ENCODE data around the gene C6orf118. TPM values are rescaled to one million over a fixed set of nuclear protein-coding genes. Genes with fewer than 3 reads are reported as not detected.

C6orf118 gene
- not detected in 2 replicates for total RNA-seq (2013; cell fraction: nucleolus; rRNA removed)
- total RNA-seq (2014; rRNA removed) (not detected in 2 replicates), total RNA-seq (2014; rRNA removed; fragmentation: Illumina TruSeq; extraction: Trizol) (not detected in 2 replicates), total RNA-seq (2021) (not detected in 2 replicates), polyA plus RNA-seq (2011; rRNA removed) (not detected in 2 replicates), polyA plus RNA-seq (2014; fragmentation: Illumina TruSeq; extraction: Trizol) (not detected in 2 replicates), polyA plus RNA-seq (2014; fragmentation: Nextera tagmentation; extraction: Ambion mirVana) (not detected), polyA plus RNA-seq (2014; rRNA removed) (not detected in 2 replicates), polyA plus RNA-seq (2016; fragmentation: Nextera tagmentation; extraction: Ambion mirVana) (not detected), polyA minus RNA-seq (2011; rRNA and poly(A)+ RNA removed) (not detected in 2 replicates), Bru-seq, nascent RNA (percentile 6 among the genes with signal in this experiment), BruChase-seq, experiment 1, labeled RNA remaining after a 6-hour chase (percentile 12 among the genes with signal in this experiment), BruChase-seq, experiment 2, labeled RNA remaining after a 2-hour chase (percentile 19 among the genes with signal in this experiment)
- not detected for polyA plus RNA-seq (2011; ENCODE audit: low read depth)
- polyA plus RNA-seq (2011; cell fraction: cytosol; rRNA removed) = 0.03 TPM in 1 of 2 replicates, not detected in the other
- polyA plus RNA-seq (2011; cell fraction: nucleus; rRNA removed) = not detected in 2 replicates
- polyA plus RNA-seq (2012) = not detected in 2 replicates
- not detected in 2 replicates for polyA minus RNA-seq (2011; cell fraction: cytosol; rRNA and poly(A)+ RNA removed)
- not detected in 2 replicates for polyA minus RNA-seq (2011; cell fraction: nucleus; rRNA and poly(A)+ RNA removed)
- long read RNA-seq, experiment 1 = 0 reads
- long read RNA-seq, experiment 2 = 0 reads

GRCh38 chr6:165308926-165309731 lies at the start of gene C6orf118:
Gene C6orf118 (minus strand): TSS chr6:165309605. CDS start chr6:165309586, 19 bp downstream.
- H3K9me3 ChIP-seq (replicated peaks; ENCODE audit: control insufficient read depth, insufficient read depth, low read length) = no peaks in the 10 kb centered on the region
- H3K27ac ChIP-seq (ENCODE audit: control insufficient read depth, insufficient read depth) = no peak within 1 kb of the TSS
- in situ Hi-C loops (cut with MboI) (no loop called here), intact Hi-C loops (cut with micrococcal nuclease; ENCODE audit: unreplicated experiment) (no loop called here)
- DNase-seq (ENCODE audit: low read depth, low spot score) (no peak), ATAC-seq (no peak), FAIRE-seq (no peak)
- no peaks in the 10 kb centered on the region for H3K4me1 ChIP-seq (ENCODE audit: control insufficient read depth, insufficient read depth, low read length)
- SMC1A ChIA-PET (ENCODE audit: uncharacterized antibody, unreplicated experiment) = no interaction called here
- H4K20me1 ChIP-seq (ENCODE audit: control insufficient read depth, insufficient read depth) = no peaks in the 10 kb centered on the region
- H3K9ac ChIP-seq (ENCODE audit: control insufficient read depth, insufficient read depth, low read length) = no peak within 1 kb of the TSS
- no peaks in the 10 kb centered on the region for H3K36me3 ChIP-seq (ENCODE audit: control insufficient read depth in 2 of 2, insufficient read depth in 2 of 2, low read length in 1 of 2)
- no peak within 1 kb of the TSS for H2AFZ ChIP-seq (ENCODE audit: control insufficient read depth, low read depth, low read length)
- POLR2A ChIA-PET = no interaction called here
- H3K27me3 ChIP-seq (replicated peaks in 1 of 2; ENCODE audit: control insufficient read depth in 2 of 2, insufficient read depth in 2 of 2, low read length in 1 of 2) = no peaks in the 10 kb centered on the region
- no TSS peak for BruUV-seq (replicated peaks)
- 34% methylated on average over 29 of the region's 35 CpGs for WGBS (ENCODE audit: insufficient coverage, insufficient replicate concordance, low lambda C conversion rate, missing lambda C conversion rate)
- no peak within 1 kb of the TSS for H3K4me2 ChIP-seq (ENCODE audit: control insufficient read depth, insufficient read depth)
- H3K79me2 ChIP-seq (ENCODE audit: control insufficient read depth, insufficient read depth, low read length) = no peaks in the 10 kb centered on the region
- RAD21 ChIA-PET (ENCODE audit: unreplicated experiment) = no interaction called here
- H3K4me3 ChIP-seq = no peak within 1 kb of the TSS
- CTCF ChIA-PET = no interaction called here
- TF ChIP-seq CHD2 (IDR thresholded peaks at IDR 0.05; ENCODE audit: borderline replicate concordance, low read depth, low read length) = no peak
- TF ChIP-seq KDM1A (IDR thresholded peaks at IDR 0.05; ENCODE audit: borderline replicate concordance) = no peak
- TF ChIP-seq, protein P1, sequence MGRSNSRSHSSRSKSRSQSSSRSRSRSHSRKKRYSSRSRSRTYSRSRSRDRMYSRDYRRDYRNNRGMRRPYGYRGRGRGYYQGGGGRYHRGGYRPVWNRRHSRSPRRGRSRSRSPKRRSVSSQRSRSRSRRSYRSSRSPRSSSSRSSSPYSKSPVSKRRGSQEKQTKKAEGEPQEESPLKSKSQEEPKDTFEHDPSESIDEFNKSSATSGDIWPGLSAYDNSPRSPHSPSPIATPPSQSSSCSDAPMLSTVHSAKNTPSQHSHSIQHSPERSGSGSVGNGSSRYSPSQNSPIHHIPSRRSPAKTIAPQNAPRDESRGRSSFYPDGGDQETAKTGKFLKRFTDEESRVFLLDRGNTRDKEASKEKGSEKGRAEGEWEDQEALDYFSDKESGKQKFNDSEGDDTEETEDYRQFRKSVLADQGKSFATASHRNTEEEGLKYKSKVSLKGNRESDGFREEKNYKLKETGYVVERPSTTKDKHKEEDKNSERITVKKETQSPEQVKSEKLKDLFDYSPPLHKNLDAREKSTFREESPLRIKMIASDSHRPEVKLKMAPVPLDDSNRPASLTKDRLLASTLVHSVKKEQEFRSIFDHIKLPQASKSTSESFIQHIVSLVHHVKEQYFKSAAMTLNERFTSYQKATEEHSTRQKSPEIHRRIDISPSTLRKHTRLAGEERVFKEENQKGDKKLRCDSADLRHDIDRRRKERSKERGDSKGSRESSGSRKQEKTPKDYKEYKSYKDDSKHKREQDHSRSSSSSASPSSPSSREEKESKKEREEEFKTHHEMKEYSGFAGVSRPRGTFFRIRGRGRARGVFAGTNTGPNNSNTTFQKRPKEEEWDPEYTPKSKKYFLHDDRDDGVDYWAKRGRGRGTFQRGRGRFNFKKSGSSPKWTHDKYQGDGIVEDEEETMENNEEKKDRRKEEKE (IDR thresholded peaks at IDR 0.05) = no peak
- no peak for TF ChIP-seq IRF4 (IDR thresholded peaks at IDR 0.05; ENCODE audit: low read depth, low read length)
- TF ChIP-seq TCF7 (IDR thresholded peaks at IDR 0.05; ENCODE audit: borderline replicate concordance) = no peak
- TF ChIP-seq SMAD1 (IDR thresholded peaks at IDR 0.05; ENCODE audit: low read depth, partially characterized antibody) = no peak
- TF ChIP-seq NRF1 (conservative IDR thresholded peaks at IDR 0.05; ENCODE audit: low read depth, low read length) = no peak
- TF ChIP-seq CEBPB (IDR thresholded peaks at IDR 0.05; ENCODE audit: borderline replicate concordance in 1 of 2, low read depth in 2 of 2, low read length in 2 of 2) = no peak
- TF ChIP-seq, protein P2, sequence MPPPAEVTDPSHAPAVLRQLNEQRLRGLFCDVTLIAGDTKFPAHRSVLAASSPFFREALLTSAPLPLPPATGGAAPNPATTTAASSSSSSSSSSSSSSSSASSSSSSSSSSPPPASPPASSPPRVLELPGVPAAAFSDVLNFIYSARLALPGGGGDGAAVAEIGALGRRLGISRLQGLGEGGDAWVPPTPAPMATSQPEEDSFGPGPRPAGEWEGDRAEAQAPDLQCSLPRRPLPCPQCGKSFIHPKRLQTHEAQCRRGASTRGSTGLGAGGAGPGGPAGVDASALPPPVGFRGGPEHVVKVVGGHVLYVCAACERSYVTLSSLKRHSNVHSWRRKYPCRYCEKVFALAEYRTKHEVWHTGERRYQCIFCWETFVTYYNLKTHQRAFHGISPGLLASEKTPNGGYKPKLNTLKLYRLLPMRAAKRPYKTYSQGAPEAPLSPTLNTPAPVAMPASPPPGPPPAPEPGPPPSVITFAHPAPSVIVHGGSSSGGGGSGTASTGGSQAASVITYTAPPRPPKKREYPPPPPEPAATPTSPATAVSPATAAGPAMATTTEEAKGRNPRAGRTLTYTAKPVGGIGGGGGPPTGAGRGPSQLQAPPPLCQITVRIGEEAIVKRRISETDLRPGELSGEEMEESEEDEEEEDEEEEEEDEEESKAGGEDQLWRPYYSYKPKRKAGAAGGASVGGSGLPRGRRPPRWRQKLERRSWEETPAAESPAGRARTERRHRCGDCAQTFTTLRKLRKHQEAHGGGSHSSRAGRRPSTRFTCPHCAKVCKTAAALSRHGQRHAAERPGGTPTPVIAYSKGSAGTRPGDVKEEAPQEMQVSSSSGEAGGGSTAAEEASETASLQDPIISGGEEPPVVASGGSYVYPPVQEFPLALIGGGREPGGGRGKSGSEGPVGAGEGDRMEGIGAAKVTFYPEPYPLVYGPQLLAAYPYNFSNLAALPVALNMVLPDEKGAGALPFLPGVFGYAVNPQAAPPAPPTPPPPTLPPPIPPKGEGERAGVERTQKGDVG (CRISPR knock-in tag; IDR thresholded peaks at IDR 0.05) = no peak
- no peak for TF ChIP-seq ASH2L (IDR thresholded peaks at IDR 0.05; ENCODE audit: borderline replicate concordance, low read depth)
- TF ChIP-seq, protein P3, sequence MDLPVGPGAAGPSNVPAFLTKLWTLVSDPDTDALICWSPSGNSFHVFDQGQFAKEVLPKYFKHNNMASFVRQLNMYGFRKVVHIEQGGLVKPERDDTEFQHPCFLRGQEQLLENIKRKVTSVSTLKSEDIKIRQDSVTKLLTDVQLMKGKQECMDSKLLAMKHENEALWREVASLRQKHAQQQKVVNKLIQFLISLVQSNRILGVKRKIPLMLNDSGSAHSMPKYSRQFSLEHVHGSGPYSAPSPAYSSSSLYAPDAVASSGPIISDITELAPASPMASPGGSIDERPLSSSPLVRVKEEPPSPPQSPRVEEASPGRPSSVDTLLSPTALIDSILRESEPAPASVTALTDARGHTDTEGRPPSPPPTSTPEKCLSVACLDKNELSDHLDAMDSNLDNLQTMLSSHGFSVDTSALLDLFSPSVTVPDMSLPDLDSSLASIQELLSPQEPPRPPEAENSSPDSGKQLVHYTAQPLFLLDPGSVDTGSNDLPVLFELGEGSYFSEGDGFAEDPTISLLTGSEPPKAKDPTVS (IDR thresholded peaks at IDR 0.05; ENCODE audit: low read depth, low read length) = no peak
- no peak for TF ChIP-seq BHLHE40 (IDR thresholded peaks at IDR 0.05; ENCODE audit: borderline replicate concordance in 1 of 2, low read depth in 2 of 2, low read length in 1 of 2)

Data from GM12878 (cell line).